HepG2 (cell line): Measurements from ENCODE around the gene PPP2R5B. TPM values are rescaled to one million over a fixed set of nuclear protein-coding genes. Genes with fewer than 3 reads are reported as not detected.

Experiments
- DDIT3 ChIP-seq: sonication (generic); formaldehyde crosslinking; IDR thresholded peaks from 2 replicates; pipeline ENCODE4 v1.4.0; 2020; ENCODE audit warnings: mild to moderate bottlenecking, missing genetic modification reagents
- FOXK1 ChIP-seq: sonication (generic); formaldehyde crosslinking; IDR thresholded peaks from 2 replicates; pipeline ENCODE4 v1.4.0; 2020; ENCODE audit warnings: low read depth, missing genetic modification reagents, borderline replicate concordance
- KDM2A ChIP-seq: sonication (generic); formaldehyde crosslinking; IDR thresholded peaks from 2 replicates; pipeline ENCODE4 v1.4.0; 2020; ENCODE audit warnings: low read depth, missing genetic modification reagents, borderline replicate concordance
- MED1 ChIP-seq: sonication (generic); formaldehyde crosslinking; IDR thresholded peaks from 2 replicates; pipeline ENCODE4 v1.4.0; 2020; ENCODE audit warnings: missing genetic modification reagents
- MEF2D ChIP-seq: sonication (generic); formaldehyde crosslinking; IDR thresholded peaks from 2 replicates; pipeline ENCODE4 v1.5.1; 2020; ENCODE audit warnings: mild to moderate bottlenecking, missing genetic modification reagents
- MEIS2 ChIP-seq: sonication (generic); formaldehyde crosslinking; IDR thresholded peaks from 2 replicates; pipeline ENCODE4 v1.9.0; 2021; ENCODE audit warnings: mild to moderate bottlenecking, missing genetic modification reagents
- RERE ChIP-seq: IDR thresholded peaks from 2 replicates; pipeline ENCODE4 v1.6.1; 2016; ENCODE audit warnings: low read depth, missing genetic modification reagents, missing compliant biosample characterization
- SALL2 ChIP-seq: sonication (generic); formaldehyde crosslinking; IDR thresholded peaks from 2 replicates; pipeline ENCODE4 v1.8.1; 2023; ENCODE audit warnings: mild to moderate bottlenecking, missing genetic modification reagents, inconsistent platforms
- ZBTB7A ChIP-seq: sonication (generic); formaldehyde crosslinking; IDR thresholded peaks from 2 replicates; pipeline ENCODE4 v1.8.0; 2022; ENCODE audit warnings: mild to moderate bottlenecking, missing genetic modification reagents
- ZNF232 ChIP-seq: sonication (generic); formaldehyde crosslinking; IDR thresholded peaks from 2 replicates; pipeline ENCODE4 v1.4.0; 2020; ENCODE audit warnings: missing genetic modification reagents, borderline replicate concordance
- ZNF251 ChIP-seq: sonication (generic); formaldehyde crosslinking; IDR thresholded peaks from 2 replicates; pipeline ENCODE4 v1.9.0; 2021; ENCODE audit warnings: mild to moderate bottlenecking, missing genetic modification reagents
- ZNF256 ChIP-seq: sonication (generic); formaldehyde crosslinking; conservative IDR thresholded peaks from 2 replicates; pipeline ENCODE4 v1.4.0; 2020; ENCODE audit warnings: missing genetic modification reagents
- ZNF574 ChIP-seq: sonication (generic); formaldehyde crosslinking; IDR thresholded peaks from 2 replicates; pipeline ENCODE4 v1.4.0; 2020; ENCODE audit warnings: missing genetic modification reagents
- ZNF691 ChIP-seq: sonication (generic); formaldehyde crosslinking; IDR thresholded peaks from 2 replicates; pipeline ENCODE4 v1.4.0; 2020; ENCODE audit warnings: missing genetic modification reagents, low read depth, mild to moderate bottlenecking, borderline replicate concordance
- ZNF75D ChIP-seq: sonication (generic); formaldehyde crosslinking; IDR thresholded peaks from 2 replicates; pipeline ENCODE4 v1.8.1; 2023; ENCODE audit warnings: missing genetic modification reagents, mild to moderate bottlenecking, borderline replicate concordance
- ZNF790 ChIP-seq: sonication (generic); formaldehyde crosslinking; IDR thresholded peaks from 2 replicates; pipeline ENCODE4 v1.8.0; 2022; ENCODE audit warnings: missing genetic modification reagents, mild to moderate bottlenecking, borderline replicate concordance
- ZNF879 ChIP-seq: sonication (generic); formaldehyde crosslinking; IDR thresholded peaks from 2 replicates; pipeline ENCODE4 v1.8.1; 2023; ENCODE audit warnings: missing genetic modification reagents
- polyA plus RNA-seq, 8 experiments: library from polyadenylated mRNA; depleted of rRNA in 3 of 8; stranded (reverse) in 7 of 8; unstranded in 1 of 8; fragments of >200 nt; fragmentation: Illumina TruSeq in 4 of 8; extraction: Trizol in 4 of 8; gene quantifications; 2 replicates each; pipeline versions ENCODE4 v1.2.1 to v1.2.3, GENCODE V29; 2011 to 2016; ENCODE audit warnings: low read depth in 4 of 8, missing spikeins in 1 of 8, mixed read lengths in 1 of 8; ENCODE audit not compliant: insufficient read depth in 1 of 8
- total RNA-seq, 5 experiments: library from RNA; depleted of rRNA; stranded (reverse); fragments of >200 nt; fragmentation: Illumina TruSeq; extraction: Trizol; gene quantifications; 2 replicates each; pipeline ENCODE4 v1.2.3, GENCODE V29; 2016; ENCODE audit warnings: low read depth in 1 of 5

Gene PPP2R5B
- total and polyA plus RNA-seq, 2 of the 13 experiments (the other 11 are each of a cell fraction or from before 2014, with no cell fraction given) = 2.3 to 8.3 TPM

GRCh38 chr11:64893194-64894069 lies 31.1 kb upstream of the PPP2R5B start (continued):
- TF ChIP-seq RERE = no peak
- peak; percentile 89 for TF ChIP-seq MED1 (CRISPR knock-in tag)
- TF ChIP-seq ZNF790 (CRISPR knock-in tag) = peak; percentile 57
- peak; percentile 64 for TF ChIP-seq ZNF574 (CRISPR knock-in tag)
- 0 out of 2 replicates have a peak, but pooled peaks have one; percentile 11 for TF ChIP-seq ZNF879 (CRISPR knock-in tag)
- 0 out of 2 replicates have a peak, but pooled peaks have one; percentile 7 for TF ChIP-seq ZNF256 (CRISPR knock-in tag)
- TF ChIP-seq ZNF75D (CRISPR knock-in tag) = no peak
- peak; percentile 78; the same call in 1 of the 2 replicates for TF ChIP-seq MEF2D (CRISPR knock-in tag)
- TF ChIP-seq ZNF691 (CRISPR knock-in tag) = no peak; the same call in 1 of the 2 replicates
- TF ChIP-seq MEIS2 (CRISPR knock-in tag) = 0 out of 2 replicates have a peak, but pooled peaks have one; percentile 63
- no peak for TF ChIP-seq ZNF251
- 0 out of 2 replicates have a peak, but pooled peaks have one; percentile 32 for TF ChIP-seq FOXK1 (CRISPR knock-in tag)
- 0 out of 2 replicates have a peak, but pooled peaks have one; percentile 15 for TF ChIP-seq ZNF232 (CRISPR knock-in tag)
- no peak for TF ChIP-seq DDIT3
- TF ChIP-seq ZBTB7A (CRISPR knock-in tag) = no peak
- 0 out of 2 replicates have a peak, but pooled peaks have one; percentile 19 for TF ChIP-seq SALL2 (CRISPR knock-in tag)
- TF ChIP-seq KDM2A (CRISPR knock-in tag) = peak; percentile 61; the same call in 1 of the 2 replicates
